WTC11 (cell line): Measurements from ENCODE around the gene MAST4.

Source experiments
- CREM ChIP-seq: sonication (generic); formaldehyde crosslinking; IDR thresholded peaks from 2 replicates; pipeline ENCODE4 v1.8.1; 2022; ENCODE audit warnings: mild to moderate bottlenecking, missing genetic modification reagents, moderate library complexity
- ETV6 ChIP-seq: sonication (generic); formaldehyde crosslinking; IDR thresholded peaks from 2 replicates; pipeline ENCODE4 v1.8.1; 2022; ENCODE audit warnings: mild to moderate bottlenecking, missing genetic modification reagents
- RORB ChIP-seq: fragments of 250-450 bp; sonication (Bioruptor Pico); IDR thresholded peaks from 2 replicates; pipeline ENCODE4 v1.9.0; 2021; ENCODE audit warnings: mild to moderate bottlenecking
- SMAD4 ChIP-seq: sonication (generic); formaldehyde crosslinking; IDR thresholded peaks from 2 replicates; pipeline ENCODE4 v1.8.0; 2022; ENCODE audit warnings: mild to moderate bottlenecking, missing genetic modification reagents
- TEAD4 ChIP-seq: sonication (generic); formaldehyde crosslinking; IDR thresholded peaks from 2 replicates; pipeline ENCODE4 v1.8.0; 2022; ENCODE audit warnings: mild to moderate bottlenecking, missing genetic modification reagents
- ZNF121 ChIP-seq: sonication (generic); formaldehyde crosslinking; IDR thresholded peaks from 2 replicates; pipeline ENCODE4 v1.8.0; 2023; ENCODE audit warnings: missing genetic modification reagents
- ZNF232 ChIP-seq: sonication (generic); formaldehyde crosslinking; IDR thresholded peaks from 2 replicates; pipeline ENCODE4 v1.8.0; 2022; ENCODE audit warnings: mild to moderate bottlenecking, missing genetic modification reagents
- ZNF416 ChIP-seq: fragments of 250-450 bp; sonication (Bioruptor Pico); IDR thresholded peaks from 2 replicates; pipeline ENCODE4 v1.9.0; 2021; ENCODE audit warnings: mild to moderate bottlenecking, inconsistent platforms
- TF ChIP-seq, protein P1 (sequence below): sonication (generic); formaldehyde crosslinking; IDR thresholded peaks from 2 replicates; pipeline ENCODE4 v1.8.0; 2023; ENCODE audit warnings: mild to moderate bottlenecking, missing genetic modification reagents
- TF ChIP-seq, protein P2 (sequence below): fragments of 200-600 bp; IDR thresholded peaks from 2 replicates; pipeline ENCODE4 v1.8.0; 2022; ENCODE audit warnings: antibody characterized with exemption
- TF ChIP-seq, protein P3 (sequence below): sonication (generic); formaldehyde crosslinking; IDR thresholded peaks from 2 replicates; pipeline ENCODE4 v1.8.1; 2023; ENCODE audit warnings: mild to moderate bottlenecking, missing genetic modification reagents, moderate library complexity
- TF ChIP-seq, protein P4 (sequence below): sonication (generic); formaldehyde crosslinking; IDR thresholded peaks from 2 replicates; pipeline ENCODE4 v1.8.0; 2022; ENCODE audit warnings: mild to moderate bottlenecking, missing genetic modification reagents
- TF ChIP-seq, protein P5 (sequence below): sonication (generic); formaldehyde crosslinking; IDR thresholded peaks from 2 replicates; pipeline ENCODE4 v1.8.1; 2023; ENCODE audit warnings: mild to moderate bottlenecking, missing genetic modification reagents

DNA sequence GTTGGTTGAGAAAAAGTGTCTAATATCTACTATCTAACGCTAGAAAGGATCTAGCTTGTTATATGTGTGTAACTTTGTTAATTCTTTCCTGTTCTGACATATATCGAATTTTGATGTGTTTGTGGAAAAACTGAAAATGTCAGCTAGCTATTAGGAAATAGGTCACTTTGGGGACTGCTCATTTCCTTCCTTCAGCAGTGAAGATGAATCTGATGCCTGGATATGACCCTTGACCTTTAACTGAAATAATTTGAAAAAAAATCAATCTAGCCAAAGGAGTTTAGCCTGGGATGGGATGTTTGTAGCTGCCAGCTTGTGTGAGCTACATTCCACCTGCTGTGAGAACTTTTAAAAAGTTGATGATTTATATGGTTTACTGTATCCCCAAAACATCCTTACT lies 533.6 kb downstream of the MAST4 start:
- TF ChIP-seq, protein P1, sequence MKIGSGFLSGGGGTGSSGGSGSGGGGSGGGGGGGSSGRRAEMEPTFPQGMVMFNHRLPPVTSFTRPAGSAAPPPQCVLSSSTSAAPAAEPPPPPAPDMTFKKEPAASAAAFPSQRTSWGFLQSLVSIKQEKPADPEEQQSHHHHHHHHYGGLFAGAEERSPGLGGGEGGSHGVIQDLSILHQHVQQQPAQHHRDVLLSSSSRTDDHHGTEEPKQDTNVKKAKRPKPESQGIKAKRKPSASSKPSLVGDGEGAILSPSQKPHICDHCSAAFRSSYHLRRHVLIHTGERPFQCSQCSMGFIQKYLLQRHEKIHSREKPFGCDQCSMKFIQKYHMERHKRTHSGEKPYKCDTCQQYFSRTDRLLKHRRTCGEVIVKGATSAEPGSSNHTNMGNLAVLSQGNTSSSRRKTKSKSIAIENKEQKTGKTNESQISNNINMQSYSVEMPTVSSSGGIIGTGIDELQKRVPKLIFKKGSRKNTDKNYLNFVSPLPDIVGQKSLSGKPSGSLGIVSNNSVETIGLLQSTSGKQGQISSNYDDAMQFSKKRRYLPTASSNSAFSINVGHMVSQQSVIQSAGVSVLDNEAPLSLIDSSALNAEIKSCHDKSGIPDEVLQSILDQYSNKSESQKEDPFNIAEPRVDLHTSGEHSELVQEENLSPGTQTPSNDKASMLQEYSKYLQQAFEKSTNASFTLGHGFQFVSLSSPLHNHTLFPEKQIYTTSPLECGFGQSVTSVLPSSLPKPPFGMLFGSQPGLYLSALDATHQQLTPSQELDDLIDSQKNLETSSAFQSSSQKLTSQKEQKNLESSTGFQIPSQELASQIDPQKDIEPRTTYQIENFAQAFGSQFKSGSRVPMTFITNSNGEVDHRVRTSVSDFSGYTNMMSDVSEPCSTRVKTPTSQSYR (CRISPR knock-in tag): no peak
- TF ChIP-seq TEAD4 (CRISPR knock-in tag): no peak
- TF ChIP-seq, protein P2, sequence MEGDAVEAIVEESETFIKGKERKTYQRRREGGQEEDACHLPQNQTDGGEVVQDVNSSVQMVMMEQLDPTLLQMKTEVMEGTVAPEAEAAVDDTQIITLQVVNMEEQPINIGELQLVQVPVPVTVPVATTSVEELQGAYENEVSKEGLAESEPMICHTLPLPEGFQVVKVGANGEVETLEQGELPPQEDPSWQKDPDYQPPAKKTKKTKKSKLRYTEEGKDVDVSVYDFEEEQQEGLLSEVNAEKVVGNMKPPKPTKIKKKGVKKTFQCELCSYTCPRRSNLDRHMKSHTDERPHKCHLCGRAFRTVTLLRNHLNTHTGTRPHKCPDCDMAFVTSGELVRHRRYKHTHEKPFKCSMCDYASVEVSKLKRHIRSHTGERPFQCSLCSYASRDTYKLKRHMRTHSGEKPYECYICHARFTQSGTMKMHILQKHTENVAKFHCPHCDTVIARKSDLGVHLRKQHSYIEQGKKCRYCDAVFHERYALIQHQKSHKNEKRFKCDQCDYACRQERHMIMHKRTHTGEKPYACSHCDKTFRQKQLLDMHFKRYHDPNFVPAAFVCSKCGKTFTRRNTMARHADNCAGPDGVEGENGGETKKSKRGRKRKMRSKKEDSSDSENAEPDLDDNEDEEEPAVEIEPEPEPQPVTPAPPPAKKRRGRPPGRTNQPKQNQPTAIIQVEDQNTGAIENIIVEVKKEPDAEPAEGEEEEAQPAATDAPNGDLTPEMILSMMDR: no peak
- TF ChIP-seq, protein P3, sequence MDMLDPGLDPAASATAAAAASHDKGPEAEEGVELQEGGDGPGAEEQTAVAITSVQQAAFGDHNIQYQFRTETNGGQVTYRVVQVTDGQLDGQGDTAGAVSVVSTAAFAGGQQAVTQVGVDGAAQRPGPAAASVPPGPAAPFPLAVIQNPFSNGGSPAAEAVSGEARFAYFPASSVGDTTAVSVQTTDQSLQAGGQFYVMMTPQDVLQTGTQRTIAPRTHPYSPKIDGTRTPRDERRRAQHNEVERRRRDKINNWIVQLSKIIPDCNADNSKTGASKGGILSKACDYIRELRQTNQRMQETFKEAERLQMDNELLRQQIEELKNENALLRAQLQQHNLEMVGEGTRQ: no peak
- TF ChIP-seq ETV6 (CRISPR knock-in tag): no peak
- no peak for TF ChIP-seq ZNF121 (CRISPR knock-in tag)
- TF ChIP-seq, protein P4, sequence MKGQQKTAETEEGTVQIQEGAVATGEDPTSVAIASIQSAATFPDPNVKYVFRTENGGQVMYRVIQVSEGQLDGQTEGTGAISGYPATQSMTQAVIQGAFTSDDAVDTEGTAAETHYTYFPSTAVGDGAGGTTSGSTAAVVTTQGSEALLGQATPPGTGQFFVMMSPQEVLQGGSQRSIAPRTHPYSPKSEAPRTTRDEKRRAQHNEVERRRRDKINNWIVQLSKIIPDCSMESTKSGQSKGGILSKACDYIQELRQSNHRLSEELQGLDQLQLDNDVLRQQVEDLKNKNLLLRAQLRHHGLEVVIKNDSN (CRISPR knock-in tag): no peak
- no peak for TF ChIP-seq ZNF232
- TF ChIP-seq ZNF416 (CRISPR knock-in tag): no peak
- TF ChIP-seq, protein P5, sequence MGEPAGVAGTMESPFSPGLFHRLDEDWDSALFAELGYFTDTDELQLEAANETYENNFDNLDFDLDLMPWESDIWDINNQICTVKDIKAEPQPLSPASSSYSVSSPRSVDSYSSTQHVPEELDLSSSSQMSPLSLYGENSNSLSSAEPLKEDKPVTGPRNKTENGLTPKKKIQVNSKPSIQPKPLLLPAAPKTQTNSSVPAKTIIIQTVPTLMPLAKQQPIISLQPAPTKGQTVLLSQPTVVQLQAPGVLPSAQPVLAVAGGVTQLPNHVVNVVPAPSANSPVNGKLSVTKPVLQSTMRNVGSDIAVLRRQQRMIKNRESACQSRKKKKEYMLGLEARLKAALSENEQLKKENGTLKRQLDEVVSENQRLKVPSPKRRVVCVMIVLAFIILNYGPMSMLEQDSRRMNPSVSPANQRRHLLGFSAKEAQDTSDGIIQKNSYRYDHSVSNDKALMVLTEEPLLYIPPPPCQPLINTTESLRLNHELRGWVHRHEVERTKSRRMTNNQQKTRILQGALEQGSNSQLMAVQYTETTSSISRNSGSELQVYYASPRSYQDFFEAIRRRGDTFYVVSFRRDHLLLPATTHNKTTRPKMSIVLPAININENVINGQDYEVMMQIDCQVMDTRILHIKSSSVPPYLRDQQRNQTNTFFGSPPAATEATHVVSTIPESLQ (CRISPR knock-in tag): no peak
- no peak for TF ChIP-seq SMAD4 (CRISPR knock-in tag)
- TF ChIP-seq CREM: no peak
- no peak for TF ChIP-seq RORB
